HG03442 (cell line): ENCODE results near the gene ADH7.
"Not testable (repeated sequence)": the region's sequence is repeated elsewhere in the genome, so short reads cannot be mapped to it uniquely, and the experiment has no call there.

Source experiments
- ATAC-seq: cut with Tn5 transposase; IDR thresholded peaks from one replicate; pipeline ENCODE4 v1.9.1; 2021; ENCODE audit warnings: mild to moderate bottlenecking, moderate library complexity; ENCODE audit not compliant: unreplicated experiment

The ADH7 gene

DNA sequence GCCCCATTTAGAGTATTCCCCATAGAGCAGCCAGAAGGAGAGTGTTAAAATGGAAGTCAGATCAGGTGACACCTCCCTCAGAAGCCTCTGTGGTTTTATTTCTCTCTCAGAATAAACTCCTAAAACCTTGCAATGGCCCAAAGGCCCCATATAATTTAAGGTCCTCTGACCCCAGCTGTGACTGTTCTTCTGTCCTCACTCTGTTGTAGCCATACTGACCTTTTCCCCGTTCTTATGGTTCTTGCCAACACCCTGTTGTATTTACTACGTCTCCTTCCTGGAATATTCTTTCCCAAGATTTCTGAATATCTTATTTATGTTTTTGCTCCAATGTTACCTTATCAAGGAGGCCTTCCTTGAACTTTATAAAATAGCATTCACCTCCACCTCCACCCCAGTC lies 18.0 kb downstream of the ADH7 start:
- no peak for ATAC-seq

DNA sequence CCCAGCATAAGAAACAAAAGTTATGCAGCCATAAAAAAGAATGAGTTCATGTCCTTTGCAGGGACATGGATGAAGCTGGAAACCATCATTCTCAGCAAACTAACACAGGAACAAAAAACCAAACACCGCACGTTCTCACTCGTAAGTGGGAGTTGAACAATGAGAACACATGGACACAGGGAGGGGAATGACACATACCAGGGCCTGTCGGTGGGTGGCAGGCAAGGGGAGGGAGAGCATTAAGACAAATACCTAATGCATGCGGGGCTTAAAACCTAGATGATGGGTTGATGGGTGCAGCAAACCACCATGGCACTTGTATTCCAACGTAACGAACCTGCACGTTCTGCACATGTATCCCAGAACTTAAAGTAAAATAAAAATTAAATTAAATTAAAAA lies 19.4 kb downstream of the ADH7 start:
- not testable (repeated sequence) for ATAC-seq

DNA sequence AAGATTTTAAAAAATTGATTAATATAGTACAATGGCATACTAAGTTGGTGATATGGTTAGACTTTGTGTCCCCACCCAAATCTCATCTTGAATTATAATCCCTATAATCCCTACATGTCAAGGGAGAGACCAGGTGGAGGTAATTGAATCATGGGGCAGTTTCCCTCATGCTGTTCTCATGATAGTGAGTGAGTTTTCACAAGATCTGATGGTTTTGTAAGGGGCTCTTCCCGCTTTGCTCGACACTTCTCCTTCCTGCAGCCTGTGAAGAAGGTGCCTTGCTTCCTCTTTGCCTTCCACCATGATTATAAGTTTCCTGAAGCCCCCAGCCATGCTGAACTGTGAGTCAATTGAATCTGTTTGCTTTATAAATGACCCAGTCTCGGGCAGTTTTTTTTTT lies 20.2 kb downstream of the ADH7 start:
- ATAC-seq = not testable (repeated sequence)

DNA sequence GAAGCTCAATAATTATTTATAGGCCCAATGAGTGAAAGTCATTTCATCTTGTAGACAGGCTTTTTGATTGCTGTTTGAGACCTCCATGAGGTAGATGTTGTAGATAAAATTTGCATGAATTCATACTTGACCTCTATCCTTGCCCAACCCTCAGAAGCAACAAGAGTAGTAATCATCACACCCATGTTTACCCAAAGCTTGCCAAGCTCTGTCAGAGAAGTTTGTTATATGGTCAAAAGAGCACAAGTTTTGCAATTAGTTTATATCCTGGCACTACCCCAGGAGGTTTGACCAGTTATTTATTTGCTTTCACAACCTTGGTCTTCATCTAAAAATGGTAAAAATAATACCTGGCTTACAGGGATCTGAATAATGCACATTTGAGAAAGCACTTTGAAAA lies 20.7 kb downstream of the ADH7 start:
- no peak for ATAC-seq

DNA sequence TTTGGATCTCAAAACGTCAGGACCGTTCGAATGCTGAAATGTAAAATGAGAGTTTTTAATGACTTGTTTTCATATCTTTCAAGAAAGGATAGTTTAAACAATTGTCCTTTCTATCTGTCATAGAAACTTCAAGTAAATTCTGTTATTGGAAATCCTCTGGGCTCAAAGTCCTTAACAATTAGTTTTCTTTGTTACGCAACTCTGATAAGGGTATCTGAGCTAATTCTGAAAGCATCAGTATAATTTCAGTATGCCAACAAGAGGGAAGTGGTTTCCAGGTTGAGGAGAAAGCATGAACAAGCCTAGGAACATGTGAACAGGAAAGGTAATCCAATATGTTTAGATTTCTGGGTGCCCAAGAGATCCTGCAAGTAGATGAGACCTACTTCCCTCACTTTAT lies 22.0 kb downstream of the ADH7 start:
- ATAC-seq = no peak

DNA sequence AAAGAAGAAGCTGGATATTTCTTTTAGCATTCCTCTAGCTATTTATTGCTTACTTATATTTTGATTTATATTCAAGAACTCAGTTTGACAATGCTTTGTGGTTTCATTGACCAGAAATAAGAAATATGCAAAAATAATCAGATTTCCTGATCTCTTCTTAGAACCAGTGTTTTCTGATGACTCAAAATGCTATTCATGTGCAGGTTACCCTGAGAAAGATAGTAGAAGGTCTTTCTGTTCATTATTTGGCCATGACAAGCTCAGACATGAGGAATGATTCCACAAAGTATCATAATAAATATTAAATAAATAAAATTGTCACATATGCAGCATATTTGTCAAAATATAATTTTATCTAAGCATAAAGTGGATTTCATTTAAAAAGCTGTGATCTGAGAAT lies 24.1 kb downstream of the ADH7 start:
- ATAC-seq = no peak

DNA sequence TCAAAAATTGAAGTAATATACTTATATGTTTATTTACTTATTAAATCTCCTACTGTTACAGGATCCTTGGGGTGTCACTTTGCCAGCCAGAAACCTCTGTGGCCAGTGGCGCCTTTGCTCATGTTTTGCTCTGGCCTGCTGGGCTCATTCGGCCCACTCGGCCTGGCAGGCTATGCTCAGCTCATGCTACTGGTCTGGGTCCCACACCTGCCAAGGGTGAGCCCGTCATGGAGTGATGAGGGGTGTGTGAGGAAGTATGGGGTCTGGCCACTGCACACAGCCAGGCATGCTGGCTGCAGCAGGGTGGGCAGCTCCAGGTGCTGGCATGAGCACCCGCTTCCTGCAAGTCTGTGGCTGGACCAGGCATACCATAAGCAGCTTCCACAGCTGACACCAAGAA lies 25.1 kb downstream of the ADH7 start:
- ATAC-seq = no peak

DNA sequence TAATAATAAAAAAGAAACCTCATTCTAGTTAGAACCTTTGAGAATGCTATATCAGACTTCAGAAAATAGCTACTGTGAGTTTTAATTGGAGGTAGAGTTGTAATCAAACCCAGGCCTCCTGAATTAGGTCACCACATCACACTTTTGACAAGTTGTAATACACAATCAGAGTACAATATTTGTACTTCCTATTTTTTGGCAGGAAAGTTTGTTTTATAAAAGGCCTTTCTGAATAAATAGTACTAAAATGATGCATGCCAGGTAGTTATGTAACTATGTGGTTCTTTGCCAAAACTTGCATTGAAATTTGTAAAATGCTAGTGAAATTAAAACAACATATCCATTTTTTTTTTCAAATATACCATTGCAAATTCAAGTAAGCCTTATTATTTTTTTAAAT lies 26.8 kb downstream of the ADH7 start:
- no peak for ATAC-seq

DNA sequence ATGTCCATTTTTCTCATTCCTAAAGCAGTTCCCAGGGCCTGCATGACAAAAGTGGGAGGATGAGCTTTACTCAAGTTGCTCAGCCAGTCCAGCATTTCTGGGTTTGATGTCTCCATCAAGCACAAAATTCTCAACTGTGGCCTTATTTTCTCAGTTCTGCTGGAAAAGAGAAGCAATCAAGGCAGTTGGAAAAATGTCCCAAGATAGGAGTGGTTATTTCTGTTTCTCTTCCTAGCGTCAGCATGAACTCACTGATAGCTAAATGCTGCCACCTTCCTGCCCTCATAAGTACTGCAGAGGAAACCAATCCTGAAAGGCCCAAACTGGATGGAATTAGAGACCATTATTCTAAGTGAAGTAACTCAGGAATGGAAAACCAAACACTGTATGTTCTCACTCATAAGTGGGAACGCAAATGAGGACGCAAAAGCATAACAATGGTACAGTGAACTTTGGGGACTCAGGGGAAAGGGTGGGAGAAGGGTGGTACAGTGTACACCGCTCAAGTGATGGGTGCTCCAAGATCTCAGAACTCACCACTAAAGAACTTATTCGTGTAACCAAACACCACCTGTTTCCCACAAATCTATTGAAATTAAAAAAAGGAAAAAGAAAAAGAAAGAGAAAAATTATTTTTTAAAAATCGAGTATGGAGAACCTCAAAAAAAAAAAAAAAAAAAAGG lies 29.6 kb downstream of the ADH7 start:
- no peak for ATAC-seq

DNA sequence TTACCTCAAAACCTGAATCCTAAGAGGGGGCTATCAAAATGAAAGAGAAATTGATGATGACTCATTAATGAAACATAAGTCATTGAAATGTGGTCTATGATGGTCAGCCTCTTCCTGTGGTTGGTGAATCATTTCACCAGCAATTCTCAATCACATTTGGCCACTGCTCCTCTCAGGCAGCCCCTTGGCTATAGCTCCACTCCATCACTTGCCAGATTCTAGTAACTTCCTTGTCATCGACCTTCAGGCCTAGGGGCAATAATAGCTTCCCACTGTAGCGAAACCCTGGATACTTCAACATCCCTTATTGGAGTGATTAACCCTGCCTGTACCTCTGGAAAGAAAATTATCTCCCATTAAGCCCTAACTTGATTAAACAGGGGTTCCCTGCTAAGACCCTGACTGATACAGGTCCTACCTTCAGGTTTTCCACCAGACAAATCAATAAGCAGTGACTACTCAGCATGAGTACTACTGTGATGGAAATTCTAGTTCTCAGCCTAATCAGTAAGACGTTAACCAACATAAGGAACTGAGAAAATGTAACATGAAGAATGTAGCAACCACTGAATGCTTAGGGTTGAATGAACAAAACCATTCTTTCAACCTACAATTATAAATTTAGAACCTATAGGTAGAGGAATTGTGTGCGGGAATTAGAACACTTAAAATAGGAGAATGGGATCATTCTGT lies 30.4 kb downstream of the ADH7 start:
- peak; percentile 92 for ATAC-seq

DNA sequence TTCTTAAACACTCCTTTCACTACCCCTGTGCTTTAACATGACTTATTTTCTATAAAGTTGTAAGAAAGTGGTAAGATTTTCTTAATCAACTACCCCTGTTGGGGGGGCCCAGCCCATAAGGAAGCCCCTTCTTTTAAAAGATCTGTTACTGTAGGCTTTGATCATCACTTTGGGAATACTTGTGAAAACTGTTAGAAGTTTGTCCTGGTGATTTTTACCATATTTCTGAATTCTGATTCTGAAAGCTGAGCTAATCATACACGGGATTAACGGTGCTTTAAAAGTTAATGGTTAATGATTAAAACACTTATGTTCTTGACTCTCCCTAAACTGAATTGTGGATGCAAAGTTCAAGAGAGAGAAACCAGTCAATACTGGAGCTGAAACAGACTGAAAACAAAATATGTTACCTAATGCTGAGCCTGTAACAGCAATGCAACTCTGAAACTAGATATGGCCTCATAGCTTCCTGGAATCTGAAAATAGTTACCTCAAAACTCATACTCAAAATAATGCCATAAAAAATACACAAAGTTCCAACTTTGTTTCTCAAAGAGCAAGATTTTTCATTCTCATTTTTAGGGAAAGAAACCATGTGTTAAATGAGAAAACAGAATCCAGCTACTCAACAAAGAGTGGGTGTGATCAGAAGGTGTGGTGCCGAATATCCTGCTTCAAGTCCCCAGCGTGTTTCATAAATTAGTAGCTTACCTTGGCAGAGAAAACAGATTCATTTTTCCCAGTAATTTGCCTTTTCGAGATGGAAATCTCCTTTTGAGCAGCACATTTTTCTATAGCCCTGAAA lies 31.6 kb downstream of the ADH7 start:
- ATAC-seq = peak; percentile 54

DNA sequence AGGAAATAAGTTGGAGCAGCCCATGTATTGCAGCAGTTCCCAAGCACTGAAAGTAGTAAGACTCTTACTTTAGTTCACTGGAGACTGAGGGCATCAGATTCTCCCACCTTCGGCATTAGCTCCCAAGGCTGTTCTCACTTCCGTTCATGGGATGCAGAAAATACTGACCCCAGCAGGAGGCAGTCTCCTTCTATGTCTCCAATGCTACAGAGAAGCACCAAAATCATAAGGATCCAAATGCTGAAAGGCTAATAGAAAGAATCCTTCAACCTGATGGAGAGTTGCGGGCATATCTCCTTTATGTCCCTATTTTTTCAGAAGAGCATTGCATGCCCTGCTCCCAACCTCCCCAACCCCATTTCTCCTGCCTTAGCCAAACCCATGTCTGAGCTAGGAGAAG lies 32.4 kb downstream of the ADH7 start:
- no peak for ATAC-seq

DNA sequence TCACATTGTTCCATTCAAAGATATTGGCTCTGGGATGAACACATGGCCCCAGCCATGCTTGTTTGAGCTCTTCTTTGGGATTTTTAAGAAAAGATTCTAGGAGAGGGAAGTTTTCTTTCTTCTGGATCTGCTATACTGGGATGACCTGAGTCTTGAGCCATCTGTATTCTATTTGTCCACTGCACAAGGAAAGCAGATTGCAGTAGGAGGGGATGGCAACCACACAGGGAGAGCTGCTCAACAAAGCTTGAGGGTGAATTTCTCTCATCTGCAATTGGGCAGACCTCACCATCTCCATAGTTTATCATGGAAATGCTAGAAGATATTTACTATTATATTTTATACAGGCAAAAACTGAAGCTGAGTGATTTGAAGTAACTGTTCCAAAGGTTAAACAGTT lies 34.3 kb downstream of the ADH7 start:
- ATAC-seq = no peak

DNA sequence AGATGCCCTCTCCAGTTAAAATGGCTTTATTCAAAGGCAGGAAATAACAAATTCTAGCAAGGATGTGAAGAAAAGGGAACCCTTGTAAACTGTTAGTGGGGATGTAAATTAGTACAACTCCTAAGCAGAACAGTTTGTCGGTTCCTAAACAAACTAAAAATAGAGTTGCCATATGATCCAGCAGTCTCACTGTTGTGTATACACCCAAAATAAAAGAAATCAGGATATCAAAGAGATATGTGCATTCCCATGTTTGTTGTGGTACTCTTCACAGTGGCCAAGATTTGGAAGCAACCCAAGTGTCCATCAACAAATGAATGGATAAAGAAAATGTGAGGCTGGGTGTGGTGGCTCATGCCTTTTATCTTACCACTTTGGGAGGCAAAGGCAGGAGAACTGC lies 36.1 kb downstream of the ADH7 start:
- ATAC-seq = no peak

DNA sequence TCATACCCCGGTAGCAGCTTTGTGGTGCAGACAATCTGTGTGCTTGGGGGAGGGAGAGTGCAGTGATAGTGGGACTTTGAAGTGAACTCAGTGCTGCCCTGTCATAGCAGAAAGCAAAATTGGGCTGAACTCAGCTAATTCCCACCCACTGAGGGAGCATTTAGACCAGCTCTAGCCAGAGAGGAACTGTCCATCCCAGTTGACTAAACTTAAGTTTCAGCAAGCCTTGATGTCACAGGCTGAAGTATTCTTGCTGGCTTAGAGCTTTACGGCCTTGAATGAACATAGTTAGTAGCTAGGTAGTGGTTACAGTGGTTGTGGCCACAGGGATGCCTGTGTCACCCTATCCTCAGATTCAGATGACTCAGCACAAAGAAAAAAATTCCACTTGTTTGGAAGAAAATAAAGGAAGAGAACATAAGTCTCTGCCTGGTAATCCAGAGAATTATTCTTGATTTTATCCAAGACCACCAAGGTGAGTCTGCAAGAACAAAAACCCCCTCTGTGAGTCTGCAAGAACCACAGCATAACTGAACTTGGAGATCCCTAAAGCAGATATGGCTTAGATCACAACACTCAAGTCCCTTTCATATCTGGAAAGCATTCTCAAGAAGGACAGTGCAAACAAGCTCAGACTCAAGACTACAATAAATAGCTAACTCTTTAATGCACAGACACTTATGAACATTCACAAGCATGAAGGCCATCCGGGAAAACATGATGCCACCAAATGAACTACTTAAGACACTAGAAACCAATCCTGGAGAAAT lies 39.4 kb downstream of the ADH7 start:
- no peak for ATAC-seq

DNA sequence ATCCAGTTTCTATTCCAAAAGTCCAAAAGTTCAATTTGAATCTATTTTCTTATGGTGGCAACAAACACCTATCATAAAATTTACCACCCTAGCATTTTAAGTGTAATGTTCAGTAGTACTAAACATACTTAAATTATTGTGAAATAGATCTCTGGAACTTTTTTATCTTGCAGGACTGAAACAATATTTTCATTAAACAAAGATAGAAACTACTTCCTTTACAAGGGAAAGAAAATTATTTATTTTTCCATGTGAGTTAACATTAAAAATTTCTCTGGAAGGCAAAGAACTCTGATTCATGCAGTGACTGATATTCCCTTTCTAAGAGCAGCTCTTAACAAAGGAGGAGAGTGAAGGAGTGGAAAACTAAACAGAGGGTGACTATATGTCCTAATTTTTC lies 40.2 kb downstream of the ADH7 start:
- ATAC-seq = no peak

DNA sequence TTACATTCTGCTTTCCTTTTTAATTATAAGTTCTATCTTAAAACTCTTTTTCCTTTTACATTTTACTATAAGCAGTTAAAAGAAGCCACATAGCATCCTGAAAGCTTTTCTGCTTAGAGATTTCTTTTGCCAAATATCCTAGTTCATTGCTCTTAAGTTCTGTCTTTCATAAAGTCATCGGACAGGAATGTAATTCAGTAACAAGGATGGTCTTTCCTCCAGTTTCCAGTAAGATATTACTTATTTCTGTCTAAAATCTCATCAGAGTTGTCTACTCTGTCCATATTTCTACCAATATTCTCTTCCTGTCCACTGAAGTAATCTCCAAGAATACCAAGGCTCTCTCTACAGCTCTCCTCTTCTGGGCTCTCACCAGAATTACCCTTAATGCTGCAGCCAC lies 45.1 kb downstream of the ADH7 start:
- ATAC-seq = no peak

DNA sequence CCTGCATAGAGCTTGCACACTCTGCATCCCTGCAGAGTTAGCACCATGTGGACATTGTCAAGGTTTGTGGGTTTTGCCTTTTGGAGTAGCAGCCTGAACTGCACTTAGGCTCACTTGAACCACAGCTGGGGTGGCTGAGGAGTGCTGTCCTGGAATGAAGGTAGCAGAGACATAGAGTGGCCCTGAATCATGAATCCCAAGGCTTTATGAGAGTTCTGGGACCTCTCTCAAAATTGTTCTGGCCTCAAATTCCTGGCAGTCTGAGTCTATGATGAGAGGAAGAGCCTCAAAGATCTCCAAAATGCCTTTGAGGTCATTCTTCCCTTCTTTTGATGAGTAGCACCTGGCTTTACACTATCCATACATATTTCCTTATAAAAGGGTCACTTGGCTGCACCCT lies 45.5 kb downstream of the ADH7 start:
- no peak for ATAC-seq

DNA sequence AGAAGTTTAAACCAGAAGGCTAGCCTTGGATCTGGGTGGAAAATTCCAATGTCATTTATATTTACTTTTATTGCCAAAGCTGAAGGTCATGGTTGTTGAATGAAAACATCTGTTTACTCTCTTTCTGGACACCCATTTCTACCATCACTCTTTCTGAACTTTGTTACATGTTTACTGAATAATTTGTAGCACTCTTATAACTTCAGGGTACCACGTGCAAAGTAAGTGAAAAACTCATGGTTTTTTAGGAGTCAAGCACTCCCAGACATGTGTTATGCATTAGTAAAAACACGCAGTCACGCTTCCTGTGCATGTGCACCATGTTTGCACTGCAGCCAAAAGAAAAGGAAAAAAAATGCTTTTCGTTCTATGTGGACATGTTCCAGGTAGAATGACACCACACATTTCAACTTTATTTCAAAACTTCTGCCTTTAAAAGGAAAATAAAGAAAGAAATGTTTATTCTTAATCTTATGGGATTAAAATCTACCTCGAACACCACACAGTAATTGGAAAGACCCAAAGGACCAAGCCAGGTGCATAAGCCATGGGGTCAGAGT lies 51.2 kb downstream of the ADH7 start:
- ATAC-seq = no peak

DNA sequence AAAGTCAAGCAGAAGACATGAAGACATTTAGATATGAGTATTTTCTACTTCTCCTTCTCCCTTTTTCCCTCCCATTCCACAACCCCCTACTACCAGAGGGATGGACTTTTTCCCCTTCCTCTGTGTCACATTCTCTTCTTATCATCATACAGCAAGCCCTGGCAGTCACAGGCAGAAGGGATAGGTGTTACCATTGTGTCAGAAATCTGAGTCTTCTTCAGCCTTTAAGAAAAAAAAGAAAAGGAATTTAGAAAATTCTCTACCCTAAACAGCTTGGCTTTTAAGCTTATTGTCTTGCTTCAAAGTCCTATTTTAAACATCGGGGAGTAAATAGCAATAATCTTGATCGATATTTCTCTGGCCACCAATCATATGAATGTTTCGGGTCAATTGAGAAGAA lies 51.7 kb downstream of the ADH7 start:
- no peak for ATAC-seq

DNA sequence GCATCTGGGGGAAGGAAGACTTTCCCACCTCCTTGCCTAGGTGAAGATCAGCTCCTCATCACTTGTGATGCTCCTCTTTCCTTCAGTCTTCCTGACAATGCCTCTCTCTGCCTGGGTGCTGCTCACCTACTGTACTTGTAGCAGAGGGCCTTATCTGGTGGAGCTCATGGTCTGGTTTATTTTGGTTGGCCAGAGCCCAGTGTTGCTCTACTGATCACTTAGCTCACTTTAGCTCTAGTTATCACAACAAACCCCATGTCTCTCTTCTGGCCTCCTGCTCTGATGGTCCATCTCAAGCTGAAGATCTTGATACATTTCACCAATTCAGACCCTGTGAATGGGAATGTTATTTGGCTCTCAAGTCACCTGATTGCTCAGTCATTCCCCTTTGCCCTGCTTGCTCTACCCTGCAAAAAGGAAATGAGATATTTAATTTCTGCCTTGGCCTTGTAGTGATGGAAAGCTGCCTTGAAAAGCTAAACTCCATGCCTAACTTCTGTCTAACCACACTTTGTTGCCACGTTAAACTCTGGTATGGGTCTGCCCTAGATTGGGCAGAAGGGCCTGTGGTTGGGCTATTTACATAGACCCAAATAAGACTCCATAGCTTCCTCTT lies 52.3 kb downstream of the ADH7 start:
- ATAC-seq = no peak
